Cardiac fibroblast (primary cell): ENCODE data around the gene TPD52L2.
"Not testable (repeated sequence)": the region's sequence is repeated elsewhere in the genome, so short reads cannot be mapped to it uniquely, and the experiment has no call there.

Source experiments
- DNase-seq, 2 donors: peaks; one replicate each; pipeline versions ENCODE4 v3.0.0 to v3.0.0-alpha.2; 2010; ENCODE audit warnings: low read depth in 2 of 2
- H3K4me3 ChIP-seq, 2 donors: replicated peaks in 1 of 2; 1 replicate in 1 of 2; 2 replicates in 1 of 2; pipeline ENCODE4 v1.5.1; 2011; ENCODE audit warnings: low read depth in 2 of 2, low read length in 2 of 2, mild to moderate bottlenecking in 2 of 2, moderate library complexity in 1 of 2
- CTCF ChIP-seq: IDR thresholded peaks from one replicate; pipeline ENCODE4 v1.5.1; 2011; ENCODE audit warnings: low read depth, mild to moderate bottlenecking, low read length, inconsistent platforms

TPD52L2 gene

DNA sequence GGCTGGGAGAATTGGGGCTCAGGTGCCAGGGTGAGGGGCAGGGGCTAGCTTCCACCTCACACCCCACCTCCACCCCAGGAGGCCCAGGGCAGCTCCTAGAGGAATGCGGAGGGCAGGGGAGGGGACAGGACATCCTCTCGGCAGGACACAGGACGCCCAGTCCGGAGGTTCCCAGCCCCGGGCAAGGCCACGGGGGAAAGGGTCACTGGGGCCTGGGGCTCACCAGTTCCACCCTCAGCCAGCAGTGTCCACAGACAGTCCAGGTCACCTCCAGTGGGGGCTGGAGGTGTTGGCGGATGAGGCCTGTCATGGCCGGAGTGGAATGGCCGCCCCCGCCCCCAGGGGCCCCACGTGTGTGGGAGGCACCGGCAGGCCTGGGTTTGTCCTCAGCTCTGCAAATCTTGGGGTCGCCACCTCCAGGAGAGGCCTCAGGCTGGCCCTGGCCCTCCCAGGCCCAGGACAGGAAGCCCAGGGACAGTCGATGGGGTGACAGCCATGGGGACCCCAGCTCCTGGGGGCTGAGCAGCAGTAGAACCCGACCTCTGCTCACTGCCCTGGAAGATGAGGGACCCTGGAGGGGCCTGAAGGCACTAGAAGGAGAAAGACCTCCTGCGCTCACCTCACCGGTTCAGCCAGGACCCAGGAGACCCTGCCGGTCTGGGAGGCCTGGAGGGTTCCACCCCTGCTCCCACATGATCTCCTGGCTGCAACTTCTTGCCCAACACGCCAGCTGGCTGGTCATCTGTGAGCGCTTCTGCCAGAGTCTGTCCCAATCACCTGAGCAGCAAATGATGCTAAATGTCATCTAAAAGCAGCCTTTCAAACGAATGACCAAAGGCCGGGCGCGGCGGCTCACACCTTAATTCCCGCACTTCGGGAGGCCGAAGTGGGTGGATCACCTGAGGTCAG, 16.8 kb upstream of the TPD52L2 start:
- no peak for DNase-seq
- no peak for TF ChIP-seq CTCF
- H3K4me3 ChIP-seq: no peak overlapping the region

- no peak for DNase-seq
- TF ChIP-seq CTCF: no peak
- no peak overlapping the region for H3K4me3 ChIP-seq
Measured at GRCh38 chr20:63850689-63851547, 14.2 kb upstream of the TPD52L2 start.

- DNase-seq, H3K4me3 ChIP-seq: not testable (repeated sequence)
Measured at GRCh38 chr20:63851548-63851943, 13.5 kb upstream of the TPD52L2 start.

GRCh38 chr20:63853733-63854068, 11.4 kb upstream of the TPD52L2 start:
- H3K4me3 ChIP-seq, DNase-seq: not testable (repeated sequence)

DNA sequence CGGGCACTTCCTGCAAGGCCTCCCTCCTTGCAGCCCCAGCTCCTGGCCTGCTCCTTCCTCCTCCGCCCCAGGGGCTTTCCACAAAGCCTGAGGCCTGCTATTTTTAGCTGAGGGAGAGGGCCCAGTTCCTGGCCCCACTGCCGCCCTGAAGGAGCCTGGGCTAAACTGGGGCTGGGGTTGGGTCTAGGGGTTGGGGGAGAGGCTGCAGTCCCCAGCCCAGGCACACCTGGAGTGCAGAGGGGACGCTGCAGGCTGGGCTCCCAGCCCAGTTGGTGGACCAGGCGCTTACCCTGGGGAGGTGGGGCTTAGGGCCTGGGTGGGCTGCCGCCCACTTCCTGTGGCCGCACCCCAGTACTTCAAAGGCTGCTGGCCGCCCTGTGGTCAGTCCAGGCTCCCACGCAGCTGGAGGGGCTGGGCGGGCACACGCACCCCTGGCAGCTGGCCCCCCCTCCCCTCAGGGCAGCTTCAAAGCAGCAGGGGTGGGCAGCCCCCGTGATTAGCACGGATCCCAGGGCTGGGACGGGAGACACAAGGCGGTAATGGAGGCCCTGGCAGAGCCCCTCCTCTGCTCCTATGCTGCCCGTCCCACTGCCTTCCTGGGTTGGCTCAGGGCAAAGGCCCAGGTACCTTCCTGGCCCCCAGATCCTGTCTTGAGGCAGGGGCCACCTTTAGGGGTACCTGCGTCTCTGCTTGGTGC, 10.9 kb upstream of the TPD52L2 start:
- no peak overlapping the region for H3K4me3 ChIP-seq
- no peak for DNase-seq
- TF ChIP-seq CTCF: no peak

DNA sequence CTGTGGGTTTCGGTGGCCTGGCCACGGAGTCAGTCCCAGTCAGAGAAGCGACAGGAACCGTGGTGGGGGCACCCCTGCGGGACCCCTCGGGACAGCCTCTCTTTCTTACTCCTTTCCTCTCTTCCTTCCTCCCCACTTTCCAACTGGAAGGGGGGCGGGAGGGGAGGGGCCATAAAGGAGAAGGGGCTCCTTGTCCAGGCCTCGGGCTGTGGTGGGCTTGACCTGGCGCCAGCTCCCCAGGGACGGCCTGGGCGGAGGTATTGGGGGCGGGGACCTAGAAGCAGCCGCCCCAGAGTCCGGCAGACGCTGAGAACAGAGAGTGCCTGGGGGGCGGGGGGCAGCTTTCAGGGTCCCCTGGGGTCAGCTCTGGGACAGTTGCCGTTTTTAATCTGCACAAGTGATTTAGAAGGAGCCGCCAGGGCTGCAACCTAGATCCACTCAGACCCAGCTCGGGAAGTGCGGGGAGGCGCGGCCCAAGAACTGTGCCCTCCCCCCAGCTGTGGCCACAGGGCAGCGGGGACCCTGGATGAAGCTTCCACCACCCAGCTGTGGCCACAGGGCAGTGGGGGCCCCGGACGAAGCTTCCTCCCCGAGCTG, 10.2 kb upstream of the TPD52L2 start:
- no peak overlapping the region for H3K4me3 ChIP-seq
- no peak for TF ChIP-seq CTCF
- DNase-seq: no peak

DNA sequence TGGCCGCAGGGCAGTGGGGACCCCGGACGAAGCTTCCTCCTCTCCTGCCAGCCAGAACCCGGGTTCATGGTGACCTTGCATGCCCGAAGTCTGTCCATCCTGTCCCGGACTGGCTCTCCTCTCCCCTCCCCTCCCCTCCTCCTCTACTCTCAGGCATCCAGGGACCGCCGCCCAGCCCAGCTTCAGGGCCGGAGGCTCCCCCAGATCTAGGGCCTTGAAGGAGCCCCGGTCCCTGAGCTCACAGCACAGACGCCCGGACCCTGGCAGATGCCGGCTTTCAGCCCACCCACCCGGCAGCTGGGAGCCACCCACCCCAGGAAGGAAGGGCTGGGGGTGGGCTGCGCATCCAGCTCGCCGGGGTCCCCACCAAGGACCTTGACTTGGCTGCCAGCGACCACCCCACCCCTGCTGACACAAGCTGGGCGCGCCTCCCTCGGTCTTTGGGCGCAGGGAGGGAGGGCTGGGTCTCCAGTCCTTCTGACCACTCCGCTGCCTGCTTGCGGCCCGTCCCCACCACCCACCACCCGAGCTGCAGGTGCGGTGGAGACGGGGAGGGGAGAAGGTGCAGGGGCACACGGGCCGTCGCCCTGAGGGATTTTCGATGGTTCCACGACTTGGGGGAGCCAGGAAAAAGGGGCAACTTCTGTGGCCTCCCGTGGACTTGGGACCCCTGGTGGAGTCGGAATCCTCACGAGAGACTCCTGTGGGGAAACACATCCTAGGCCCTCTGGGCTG, 9.5 kb upstream of the TPD52L2 start:
- H3K4me3 ChIP-seq: no peak overlapping the region
- no peak for DNase-seq
- TF ChIP-seq CTCF: no peak
